ACHN (cell line): ENCODE data around the gene KDM4C.
A peak's percentile ranks its signal among the peaks of the same experiment; 100 is the strongest.

ENCODE experiments used
- DNase-seq: peaks from one replicate; pipeline ENCODE4 v3.0.0-alpha.2; 2015
- in situ Hi-C: cut with HindIII; loops from 2 replicates; pipeline ENCODE4 v1.10.0; 2017; ENCODE audit warnings: low sequenced_read_pairs, low pct_ligation_motif_present, low pct_unique_long_range_greater_than_20kb

KDM4C gene

GRCh38 chr9:6834306-6834705 lies 76.5 kb downstream of the KDM4C start:
- no peak for DNase-seq
- in situ Hi-C loops: no loop called here

- DNase-seq: no peak
- in situ Hi-C loops: no loop called here
Measured at GRCh38 chr9:6838158-6838557, 80.4 kb downstream of the KDM4C start.

- in situ Hi-C loops: no loop called here
Measured at GRCh38 chr9:6842584-6842947, 84.8 kb downstream of the KDM4C start.

GRCh38 chr9:6843742-6844141 lies 86.0 kb downstream of the KDM4C start:
- no peak for DNase-seq
- in situ Hi-C loops: no loop called here

More at GRCh38 chr9:6842584-6842947, 84.8 kb downstream of the KDM4C start:
- DNase-seq: no peak

- DNase-seq: no peak
- in situ Hi-C loops: no loop called here
Measured at GRCh38 chr9:6844267-6844666, 86.5 kb downstream of the KDM4C start.

- in situ Hi-C loops: no loop called here
- DNase-seq: no peak
Measured at GRCh38 chr9:6845128-6845826, 87.5 kb downstream of the KDM4C start.

- in situ Hi-C loops: no loop called here
- DNase-seq: peak; percentile 38
Measured at GRCh38 chr9:6845880-6846279, 88.1 kb downstream of the KDM4C start.

GRCh38 chr9:6852243-6852963 lies 94.6 kb downstream of the KDM4C start:
- in situ Hi-C loops: no loop called here
- DNase-seq: peak; percentile 51

GRCh38 chr9:6855860-6856259 lies 98.1 kb downstream of the KDM4C start:
- in situ Hi-C loops: no loop called here
- DNase-seq: no peak

GRCh38 chr9:6864102-6864501 lies 106.3 kb downstream of the KDM4C start:
- no peak for DNase-seq
- in situ Hi-C loops: no loop called here

GRCh38 chr9:6869081-6869948 lies 111.5 kb downstream of the KDM4C start:
- in situ Hi-C loops: no loop called here

GRCh38 chr9:6870149-6870548 lies 112.4 kb downstream of the KDM4C start:
- no peak for DNase-seq
- in situ Hi-C loops: no loop called here

More at GRCh38 chr9:6869081-6869948, 111.5 kb downstream of the KDM4C start:
- DNase-seq: no peak

- DNase-seq: no peak
- in situ Hi-C loops: no loop called here
Measured at GRCh38 chr9:6870650-6871477, 113.1 kb downstream of the KDM4C start.

- no peak for DNase-seq
- in situ Hi-C loops: no loop called here
Measured at GRCh38 chr9:6873857-6874256, 116.1 kb downstream of the KDM4C start.

GRCh38 chr9:6876195-6876894 lies 118.6 kb downstream of the KDM4C start:
- no peak for DNase-seq
- in situ Hi-C loops: no loop called here

GRCh38 chr9:6877671-6878161 lies 119.9 kb downstream of the KDM4C start:
- in situ Hi-C loops: no loop called here
- peak; percentile 84 for DNase-seq

- DNase-seq: no peak
Measured at GRCh38 chr9:6880626-6881025, 122.9 kb downstream of the KDM4C start.

GRCh38 chr9:6884101-6884500 lies 126.3 kb downstream of the KDM4C start:
- in situ Hi-C loops: no loop called here
- no peak for DNase-seq

More at GRCh38 chr9:6880626-6881025, 122.9 kb downstream of the KDM4C start:
- in situ Hi-C loops: no loop called here
